ENCODE measurements around the gene CCR2.
"Not testable (repeated sequence)": the region's sequence is repeated elsewhere in the genome, so short reads cannot be mapped to it uniquely, and the experiment has no call there.

Gene CCR2

DNA sequence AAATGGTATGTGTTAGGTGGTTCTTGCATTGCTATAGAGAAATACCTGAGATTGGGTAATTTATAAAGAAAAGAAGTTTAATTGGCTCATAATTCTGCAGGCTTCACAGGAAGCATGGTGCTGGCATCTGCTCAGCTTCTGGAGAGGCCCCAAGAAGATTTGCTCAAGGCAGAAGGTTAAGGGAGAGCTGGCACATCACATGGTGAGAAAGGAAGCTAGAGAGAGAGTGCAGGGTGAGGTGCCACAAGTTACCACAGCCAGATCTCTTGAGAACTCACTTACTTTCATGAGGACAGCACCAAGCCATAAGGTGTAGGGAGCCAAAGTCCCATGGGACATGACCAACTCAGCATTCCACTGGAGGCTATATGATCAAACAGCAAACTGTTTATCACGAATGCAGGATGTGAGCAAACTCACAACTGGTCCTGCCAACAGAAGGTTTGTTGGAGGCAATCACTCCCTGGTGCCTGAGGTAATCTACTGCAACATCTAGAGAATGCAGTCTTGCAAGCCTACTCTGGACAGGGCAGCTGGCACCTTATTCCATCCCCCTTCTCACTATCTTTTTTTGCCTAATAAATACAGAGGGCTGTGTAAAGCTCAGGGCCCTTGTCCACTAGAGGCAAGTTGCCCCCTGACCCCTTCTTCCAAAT lies 28.1 kb upstream of the CCR2 start:
- Histone ChIP-seq H3K4me3 (ENCODE audit: low read length in 2 of 2) (no peak overlapping the region), H2AK5ac (ENCODE audit: low read depth, low read length) (no peak overlapping the region), H2BK12ac (ENCODE audit: low read length) (no peak overlapping the region), H3K4me2 (ENCODE audit: insufficient read depth, low read length, poor library complexity, severe bottlenecking) (no peak overlapping the region), H2BK120ac (ENCODE audit: low read depth, low read length) (no peak overlapping the region), H2BK5ac (ENCODE audit: low read length) (no peak overlapping the region), H3K4me1 (ENCODE audit: control insufficient read depth in 2 of 2, insufficient read depth in 1 of 2, low read depth in 1 of 2, low read length in 2 of 2) (no peaks in the 10 kb centered on the region), H3K27me3 (ENCODE audit: control insufficient read depth in 3 of 3, insufficient read depth in 3 of 3, low read depth in 1 of 3, low read length in 3 of 3) (no peaks in the 10 kb centered on the region), H3K9ac (ENCODE audit: low read depth, low read length, poor library complexity) (no peak overlapping the region), H3K4ac (ENCODE audit: low read length) (no peak overlapping the region), H3K36me3 (replicated peaks in 1 of 2; ENCODE audit: control insufficient read depth in 2 of 2, insufficient read depth in 2 of 2, low read length in 2 of 2) (no peaks in the 10 kb centered on the region), H4K8ac (ENCODE audit: low read depth, low read length) (no peak overlapping the region), H3K9me3 (replicated peaks in 1 of 2; ENCODE audit: control insufficient read depth in 2 of 2, insufficient read depth in 1 of 2, low read depth in 1 of 2, low read length in 2 of 2) (no peaks in the 10 kb centered on the region), H2BK15ac (ENCODE audit: low read length) (no peak overlapping the region), H3K18ac (ENCODE audit: low read length) (no peak overlapping the region), H3K27ac (replicated peaks; ENCODE audit: low read length) (no peak overlapping the region), H2AFZ (ENCODE audit: low read length) (no peak overlapping the region), H3K14ac (ENCODE audit: low read length) (no peak overlapping the region), H3K79me1 (ENCODE audit: low read depth, low read length) (no peaks in the 10 kb centered on the region), H4K91ac (ENCODE audit: low read depth, low read length, poor library complexity) (no peak overlapping the region), H3K23ac (ENCODE audit: low read depth, low read length, poor library complexity) (no peak overlapping the region)
- WGBS, 2 donors (ENCODE audit: extremely low coverage in 2 of 2, insufficient read length in 2 of 2, insufficient replicate concordance in 1 of 2) = no CpG with 5 or more reads among the region's 1 CpG
- no peak for DNase-seq (ENCODE audit: low spot score)

DNA sequence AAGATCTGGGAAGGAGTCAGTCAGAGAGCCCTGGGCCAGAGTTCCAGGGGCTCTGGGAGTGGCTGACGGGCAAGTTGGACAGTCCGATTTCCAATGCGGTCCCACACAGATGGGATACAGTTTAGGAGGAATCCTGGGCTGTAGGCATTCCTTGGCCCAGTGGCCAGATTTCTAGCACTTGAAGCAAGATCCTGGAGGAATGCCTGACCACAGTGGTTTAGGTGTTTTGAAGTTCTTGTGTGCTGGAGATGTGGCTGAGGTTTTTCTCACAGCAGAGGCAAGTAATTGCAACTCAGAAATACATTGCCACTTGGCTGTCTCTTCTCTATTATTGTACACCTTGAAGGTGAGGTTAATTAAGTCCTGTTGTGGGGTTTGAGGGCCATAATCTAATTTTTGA lies 23.2 kb upstream of the CCR2 start:
- not testable (repeated sequence) for H3K4ac ChIP-seq (ENCODE audit: low read length); H3K9me3 ChIP-seq (replicated peaks in 1 of 2; ENCODE audit: control insufficient read depth in 2 of 2, insufficient read depth in 1 of 2, low read depth in 1 of 2, low read length in 2 of 2); H3K18ac ChIP-seq (ENCODE audit: low read length); H3K79me1 ChIP-seq (ENCODE audit: low read depth, low read length); H3K4me1 ChIP-seq (ENCODE audit: control insufficient read depth in 2 of 2, insufficient read depth in 1 of 2, low read depth in 1 of 2, low read length in 2 of 2); DNase-seq (ENCODE audit: low spot score); H2BK15ac ChIP-seq (ENCODE audit: low read length); H2AFZ ChIP-seq (ENCODE audit: low read length); H3K9ac ChIP-seq (ENCODE audit: low read depth, low read length, poor library complexity); H2BK12ac ChIP-seq (ENCODE audit: low read length); H2BK120ac ChIP-seq (ENCODE audit: low read depth, low read length); H3K36me3 ChIP-seq (replicated peaks in 1 of 2; ENCODE audit: control insufficient read depth in 2 of 2, insufficient read depth in 2 of 2, low read length in 2 of 2); H3K4me3 ChIP-seq (ENCODE audit: low read length in 2 of 2); H2BK5ac ChIP-seq (ENCODE audit: low read length); H4K8ac ChIP-seq (ENCODE audit: low read depth, low read length); H3K4me2 ChIP-seq (ENCODE audit: insufficient read depth, low read length, poor library complexity, severe bottlenecking); H3K27ac ChIP-seq (replicated peaks; ENCODE audit: low read length); H2AK5ac ChIP-seq (ENCODE audit: low read depth, low read length); H3K14ac ChIP-seq (ENCODE audit: low read length); H3K23ac ChIP-seq (ENCODE audit: low read depth, low read length, poor library complexity); H4K91ac ChIP-seq (ENCODE audit: low read depth, low read length, poor library complexity); H3K27me3 ChIP-seq (ENCODE audit: control insufficient read depth in 3 of 3, insufficient read depth in 3 of 3, low read depth in 1 of 3, low read length in 3 of 3)
- no CpG with 5 or more reads among the region's 3 CpGs for WGBS, 2 donors (ENCODE audit: extremely low coverage in 2 of 2, insufficient read length in 2 of 2, insufficient replicate concordance in 1 of 2)

DNA sequence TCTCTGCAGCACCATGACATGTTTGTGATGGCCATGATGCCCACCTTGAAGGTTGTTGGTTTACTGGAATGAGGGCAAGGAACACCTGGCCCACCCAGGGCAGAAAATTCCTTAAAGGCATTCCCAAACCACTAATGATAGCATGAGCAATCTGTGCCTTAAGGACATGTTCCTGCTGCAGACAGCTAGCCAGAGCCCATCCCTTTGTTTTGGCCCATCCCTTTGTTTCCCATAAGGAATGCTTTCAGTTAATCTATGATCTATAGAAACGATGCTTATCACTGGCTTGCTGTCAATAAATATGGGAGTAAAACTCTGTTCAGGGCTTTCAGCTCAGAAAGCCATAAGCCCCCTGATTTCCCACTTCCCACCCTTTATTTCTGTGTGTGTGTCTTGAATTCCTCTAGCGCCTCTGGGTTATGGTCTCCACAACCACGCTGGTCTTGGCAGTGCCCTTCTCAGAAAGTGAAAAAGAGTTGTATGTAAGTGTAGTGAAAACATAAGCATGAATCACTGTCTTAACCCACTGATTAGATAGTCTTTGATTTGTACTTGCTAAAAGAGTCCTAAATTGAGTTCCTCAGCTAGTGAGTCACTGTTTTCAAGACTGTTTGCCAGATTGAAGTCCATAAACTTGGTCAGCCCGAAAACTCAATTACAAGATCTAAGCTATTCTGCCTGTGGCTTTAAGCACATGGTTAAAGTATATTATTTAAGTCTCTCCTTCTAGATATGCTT lies 19.0 kb upstream of the CCR2 start:
- Histone ChIP-seq H3K36me3 (replicated peaks in 1 of 2; ENCODE audit: control insufficient read depth in 2 of 2, insufficient read depth in 2 of 2, low read length in 2 of 2) (no peaks in the 10 kb centered on the region), H2BK5ac (ENCODE audit: low read length) (no peak overlapping the region), H2AK5ac (ENCODE audit: low read depth, low read length) (no peak overlapping the region), H4K91ac (ENCODE audit: low read depth, low read length, poor library complexity) (no peak overlapping the region), H3K4me1 (ENCODE audit: control insufficient read depth in 2 of 2, insufficient read depth in 1 of 2, low read depth in 1 of 2, low read length in 2 of 2) (no peaks in the 10 kb centered on the region), H3K4ac (ENCODE audit: low read length) (no peak overlapping the region), H3K23ac (ENCODE audit: low read depth, low read length, poor library complexity) (no peak overlapping the region), H3K4me3 (ENCODE audit: low read length in 2 of 2) (no peak overlapping the region), H3K18ac (ENCODE audit: low read length) (no peak overlapping the region), H2BK15ac (ENCODE audit: low read length) (no peak overlapping the region), H3K9ac (ENCODE audit: low read depth, low read length, poor library complexity) (no peak overlapping the region), H2AFZ (ENCODE audit: low read length) (no peak overlapping the region), H2BK120ac (ENCODE audit: low read depth, low read length) (no peak overlapping the region), H3K9me3 (replicated peaks in 1 of 2; ENCODE audit: control insufficient read depth in 2 of 2, insufficient read depth in 1 of 2, low read depth in 1 of 2, low read length in 2 of 2) (peaks cover 0 to 3% of the 10 kb centered on the region in 2 donors), H4K8ac (ENCODE audit: low read depth, low read length) (no peak overlapping the region), H3K27ac (replicated peaks; ENCODE audit: low read length) (no peak overlapping the region), H2BK12ac (ENCODE audit: low read length) (no peak overlapping the region), H3K4me2 (ENCODE audit: insufficient read depth, low read length, poor library complexity, severe bottlenecking) (no peak overlapping the region), H3K79me1 (ENCODE audit: low read depth, low read length) (no peaks in the 10 kb centered on the region), H3K14ac (ENCODE audit: low read length) (no peak overlapping the region), H3K27me3 (ENCODE audit: control insufficient read depth in 3 of 3, insufficient read depth in 3 of 3, low read depth in 1 of 3, low read length in 3 of 3) (no peaks in the 10 kb centered on the region)
- DNase-seq (ENCODE audit: low spot score) = no peak
- WGBS, 2 donors (ENCODE audit: extremely low coverage in 2 of 2, insufficient read length in 2 of 2, insufficient replicate concordance in 1 of 2) = no CpG with 5 or more reads among the region's 4 CpGs

DNA sequence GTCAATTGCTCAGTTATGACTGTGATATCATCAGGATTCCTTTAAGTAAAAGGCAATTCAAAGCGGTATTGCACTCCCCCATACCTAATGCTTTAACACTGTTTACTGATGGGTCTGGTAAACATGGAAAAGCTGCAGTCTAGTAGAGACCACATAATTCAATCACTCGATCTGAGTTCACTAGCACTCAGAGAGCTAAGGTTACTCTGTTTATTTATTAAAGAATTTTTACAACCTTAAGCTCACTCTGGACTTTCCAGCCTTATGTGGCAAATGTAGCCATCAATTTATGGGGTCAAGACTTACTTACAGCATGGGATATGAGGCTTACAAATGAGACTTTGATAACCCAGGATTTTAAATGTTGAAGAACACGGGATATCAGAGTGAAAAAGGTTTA lies 18.4 kb upstream of the CCR2 start:
- H3K9ac ChIP-seq (ENCODE audit: low read depth, low read length, poor library complexity) = no peak overlapping the region
- H3K18ac ChIP-seq (ENCODE audit: low read length) = no peak overlapping the region
- H2AK5ac ChIP-seq (ENCODE audit: low read depth, low read length) = no peak overlapping the region
- no peaks in the 10 kb centered on the region for H3K36me3 ChIP-seq (replicated peaks in 1 of 2; ENCODE audit: control insufficient read depth in 2 of 2, insufficient read depth in 2 of 2, low read length in 2 of 2)
- no peaks in the 10 kb centered on the region for H3K79me1 ChIP-seq (ENCODE audit: low read depth, low read length)
- H3K27ac ChIP-seq (replicated peaks; ENCODE audit: low read length) = no peak overlapping the region
- no CpG with 5 or more reads among the region's 3 CpGs for WGBS, 2 donors (ENCODE audit: extremely low coverage in 2 of 2, insufficient read length in 2 of 2, insufficient replicate concordance in 1 of 2)
- no peak overlapping the region for H2BK120ac ChIP-seq (ENCODE audit: low read depth, low read length)
- no peak overlapping the region for H2BK5ac ChIP-seq (ENCODE audit: low read length)
- no peak overlapping the region for H3K14ac ChIP-seq (ENCODE audit: low read length)
- no peak overlapping the region for H3K4ac ChIP-seq (ENCODE audit: low read length)
- no peak overlapping the region for H3K4me3 ChIP-seq (ENCODE audit: low read length in 2 of 2)
- no peaks in the 10 kb centered on the region for H3K4me1 ChIP-seq (ENCODE audit: control insufficient read depth in 2 of 2, insufficient read depth in 1 of 2, low read depth in 1 of 2, low read length in 2 of 2)
- no peak overlapping the region for H3K23ac ChIP-seq (ENCODE audit: low read depth, low read length, poor library complexity)
- no peak for DNase-seq (ENCODE audit: low spot score)
- no peak overlapping the region for H3K4me2 ChIP-seq (ENCODE audit: insufficient read depth, low read length, poor library complexity, severe bottlenecking)
- no peaks in the 10 kb centered on the region for H3K27me3 ChIP-seq (ENCODE audit: control insufficient read depth in 3 of 3, insufficient read depth in 3 of 3, low read depth in 1 of 3, low read length in 3 of 3)
- no peak overlapping the region for H2AFZ ChIP-seq (ENCODE audit: low read length)
- no peak overlapping the region for H4K8ac ChIP-seq (ENCODE audit: low read depth, low read length)
- no peak overlapping the region for H2BK12ac ChIP-seq (ENCODE audit: low read length)
- no peak overlapping the region for H4K91ac ChIP-seq (ENCODE audit: low read depth, low read length, poor library complexity)
- H2BK15ac ChIP-seq (ENCODE audit: low read length) = no peak overlapping the region
- H3K9me3 ChIP-seq (replicated peaks in 1 of 2; ENCODE audit: control insufficient read depth in 2 of 2, insufficient read depth in 1 of 2, low read depth in 1 of 2, low read length in 2 of 2) = peaks cover 0 to 3% of the 10 kb centered on the region in 2 donors
